ENCODE data around the gene GCK. TPM values are rescaled to one million over a fixed set of nuclear protein-coding genes. Genes with fewer than 3 reads are reported as not detected.

Gene GCK
- total and polyA plus RNA-seq, 2 of the 13 experiments (the other 11 are each of a cell fraction or from before 2014, with no cell fraction given): not detected

GRCh38 chr7:44200699-44201461, 11.6 kb upstream of the GCK start, which contains the start of gene YKT6 (continued):
- TF ChIP-seq HNF1A (IDR thresholded peaks at IDR 0.05; ENCODE audit: low read depth): no peak
- peak; percentile 44; the same call in 1 of the 2 replicates for TF ChIP-seq HNF1A (CRISPR knock-in tag; IDR thresholded peaks at IDR 0.05; ENCODE audit: borderline replicate concordance)
- TF ChIP-seq ZNF770 (CRISPR knock-in tag; IDR thresholded peaks at IDR 0.05): no peak
- TF ChIP-seq RERE (CRISPR knock-in tag; IDR thresholded peaks at IDR 0.05; ENCODE audit: low read depth): no peak
- TF ChIP-seq E2F5 (CRISPR knock-in tag; conservative IDR thresholded peaks at IDR 0.05): no peak
- TF ChIP-seq ZNF724P (CRISPR knock-in tag; IDR thresholded peaks at IDR 0.05; ENCODE audit: borderline replicate concordance): no peak
- no peak for TF ChIP-seq GPBP1L1 (CRISPR knock-in tag; IDR thresholded peaks at IDR 0.05)
- no peak for TF ChIP-seq ZNF431 (CRISPR knock-in tag; IDR thresholded peaks at IDR 0.05; ENCODE audit: borderline replicate concordance, low read depth)
- peak; percentile 34; the same call in 1 of the 2 replicates for TF ChIP-seq ZNF441 (CRISPR knock-in tag; IDR thresholded peaks at IDR 0.05; ENCODE audit: borderline replicate concordance)
- TF ChIP-seq ZNF451 (CRISPR knock-in tag; IDR thresholded peaks at IDR 0.05): no peak
- TF ChIP-seq THRA (CRISPR knock-in tag; IDR thresholded peaks at IDR 0.05; ENCODE audit: borderline replicate concordance): peak; percentile 63; the same call in 1 of the 2 replicates

Measured in HepG2 (cell line).